CD14-positive monocyte (primary cell): ENCODE measurements around the gene SMG6. TPM values are rescaled to one million over a fixed set of nuclear protein-coding genes. Genes with fewer than 3 reads are reported as not detected.
A peak's percentile ranks its signal among the peaks of the same experiment; 100 is the strongest.

Experiments
- DNase-seq, 3 donors: peaks; one replicate each; pipeline ENCODE4 v3.0.0-alpha.2; 2011 to 2022
- H2AFZ ChIP-seq: 2 replicates; pipeline ENCODE4 v1.6.0; 2012; ENCODE audit warnings: mild to moderate bottlenecking, low read depth, low read length, inconsistent platforms; ENCODE audit not compliant: insufficient read depth, poor library complexity, severe bottlenecking
- H3K27ac ChIP-seq, 2 donors: 1 replicate in 1 of 2; 2 replicates in 1 of 2; pipeline ENCODE4 v1.5.1; 2012 to 2013; ENCODE audit warnings: low read length in 2 of 2, control low read depth in 1 of 2, inconsistent platforms in 1 of 2, low read depth in 1 of 2, mild to moderate bottlenecking in 1 of 2
- H3K27me3 ChIP-seq, 2 donors: one replicate each; pipeline versions ENCODE4 v1.6.0 to v1.6.1; 2011 to 2013; ENCODE audit warnings: low read length in 2 of 2; ENCODE audit not compliant: control insufficient read depth in 2 of 2, insufficient read depth in 2 of 2
- H3K36me3 ChIP-seq, 2 donors: replicated peaks in 1 of 2; 1 replicate in 1 of 2; 2 replicates in 1 of 2; pipeline versions ENCODE4 v1.5.1 to v1.6.1; 2012 to 2013; ENCODE audit warnings: low read length in 2 of 2, control low read depth in 1 of 2, inconsistent platforms in 1 of 2, mild to moderate bottlenecking in 1 of 2; ENCODE audit not compliant: insufficient read depth in 2 of 2, control insufficient read depth in 1 of 2
- H3K4me1 ChIP-seq, 2 donors: 1 replicate in 1 of 2; 2 replicates in 1 of 2; pipeline versions ENCODE4 v1.5.1 to v1.6.1; 2012 to 2013; ENCODE audit warnings: low read length in 2 of 2, control low read depth in 1 of 2, inconsistent platforms in 1 of 2, mild to moderate bottlenecking in 1 of 2, moderate library complexity in 1 of 2; ENCODE audit not compliant: insufficient read depth in 2 of 2, control insufficient read depth in 1 of 2
- H3K4me2 ChIP-seq: replicated peaks from 2 replicates; pipeline ENCODE3; 2012; ENCODE audit warnings: low read length, moderate library complexity, mild to moderate bottlenecking; ENCODE audit not compliant: poor library complexity, severe bottlenecking; ENCODE audit errors: extremely low read depth
- H3K4me3 ChIP-seq, 3 experiments: fragments of 200-600 bp in 1 of 3; sonication (generic) in 1 of 3; replicated peaks in 1 of 3; 1 replicate in 2 of 3; 2 replicates in 1 of 3; pipeline ENCODE4 v1.5.1; 2011 to 2013; ENCODE audit warnings: low read length in 3 of 3, mild to moderate bottlenecking in 3 of 3, control low read depth in 2 of 3, low read depth in 2 of 3, inconsistent platforms in 1 of 3, moderate library complexity in 1 of 3
- H3K79me2 ChIP-seq: 2 replicates; pipeline ENCODE4 v1.6.0; 2012; ENCODE audit warnings: mild to moderate bottlenecking, control low read depth, inconsistent platforms, low read length, moderate library complexity; ENCODE audit not compliant: insufficient read depth
- H3K9ac ChIP-seq: 2 replicates; pipeline ENCODE4 v1.6.0; 2017; ENCODE audit warnings: low read length, mild to moderate bottlenecking; ENCODE audit not compliant: insufficient read depth, poor library complexity, severe bottlenecking
- H3K9me3 ChIP-seq, 2 donors: replicated peaks in 1 of 2; 1 replicate in 1 of 2; 2 replicates in 1 of 2; pipeline versions ENCODE4 v1.5.1 to v1.6.1; 2012 to 2013; ENCODE audit warnings: low read length in 2 of 2, control low read depth in 1 of 2; ENCODE audit not compliant: control insufficient read depth in 1 of 2, insufficient read depth in 1 of 2
- H4K20me1 ChIP-seq: 2 replicates; pipeline ENCODE4 v1.6.0; 2012; ENCODE audit warnings: mild to moderate bottlenecking, low read length, control low read depth, moderate library complexity; ENCODE audit not compliant: insufficient read depth
- H3K27ac Mint-ChIP-seq, 7 donors: one replicate each; pipeline ENCODE4 v1.8.0; 2020; ENCODE audit warnings: mild to moderate bottlenecking in 7 of 7, mixed read lengths in 7 of 7, moderate library complexity in 6 of 7, inconsistent platforms in 2 of 7
- H3K27me3 Mint-ChIP-seq, 3 donors: one replicate each; pipeline ENCODE4 v1.8.0; 2021 to 2022; ENCODE audit warnings: low read depth in 3 of 3, mild to moderate bottlenecking in 3 of 3, mixed read lengths in 3 of 3, moderate library complexity in 3 of 3, inconsistent platforms in 1 of 3
- H3K36me3 Mint-ChIP-seq, 2 donors: one replicate each; pipeline ENCODE4 v1.8.0; 2020; ENCODE audit warnings: mixed read lengths in 2 of 2, inconsistent platforms in 1 of 2, mild to moderate bottlenecking in 1 of 2
- H3K4me1 Mint-ChIP-seq: one replicate; pipeline ENCODE4 v1.8.0; 2020; ENCODE audit warnings: mild to moderate bottlenecking, mixed read lengths
- H3K4me3 Mint-ChIP-seq, 2 donors: one replicate each; pipeline ENCODE4 v1.8.0; 2020; ENCODE audit warnings: mild to moderate bottlenecking in 2 of 2, mixed read lengths in 2 of 2, moderate library complexity in 1 of 2
- H3K9me3 Mint-ChIP-seq, 7 donors: one replicate each; pipeline ENCODE4 v1.8.0; 2020 to 2022; ENCODE audit warnings: mixed read lengths in 7 of 7, mild to moderate bottlenecking in 6 of 7, moderate library complexity in 6 of 7, inconsistent platforms in 2 of 7
- WGBS: methylation state at CpG from one replicate; pipeline ENCODE4 v1.1.5; 2013; ENCODE audit warnings: missing lambda C conversion rate; ENCODE audit not compliant: insufficient coverage; 5-methylcytosine and 5-hydroxymethylcytosine counted together
- intact Hi-C, 2 donors: fragments of 100-400 bp; cut with micrococcal nuclease; formaldehyde crosslinking; loops; one replicate each; pipeline versions ENCODE4 v1.15.0 to v1.15.1; 2023
- polyA plus RNA-seq, 3 donors: library from polyadenylated mRNA; depleted of rRNA in 1 of 3; unstranded in 2 of 3; stranded (reverse) in 1 of 3; fragments of 300-500 nt in 2 of 3; fragments of >200 nt in 1 of 3; fragmentation: Illumina TruSeq in 2 of 3; gene quantifications; 1 replicate in 2 of 3; 2 replicates in 1 of 3; pipeline ENCODE4 v1.2.3, GENCODE V29; 2012 to 2021
- TF ChIP-seq, protein P1 (sequence below): fragments of 200-600 bp; IDR thresholded peaks from one replicate; pipeline ENCODE4 v1.8.0; 2022; ENCODE audit warnings: antibody characterized with exemption, mild to moderate bottlenecking

SMG6 gene
- polyA plus RNA-seq, 3 donors = 0.67 to 7.1 (median 1.1) TPM

GRCh38 chr17:2336852-2337543, 33.4 kb upstream of the SMG6 start, which contains the start of gene SGSM2:
Gene SGSM2, plus strand, starts transcription at chr17:2337501. Its CDS starts 188 bp downstream, at chr17:2337689.
- Mint-ChIP-seq H3K27me3 (peaks cover 0 to 4% (median 0%) of the 10 kb centered on the region in 3 donors), H3K4me3 (peak within 1 kb of the TSS; percentile 95 to 97), H3K36me3 (peaks cover 4 to 5% of the 10 kb centered on the region in 2 donors), H3K9me3 (no peaks in the 10 kb centered on the region), H3K4me1 (peaks cover 15% of the 10 kb centered on the region), H3K27ac (peak within 1 kb of the TSS; percentile 69 to 94 (median 86))
- TF ChIP-seq, protein P1, sequence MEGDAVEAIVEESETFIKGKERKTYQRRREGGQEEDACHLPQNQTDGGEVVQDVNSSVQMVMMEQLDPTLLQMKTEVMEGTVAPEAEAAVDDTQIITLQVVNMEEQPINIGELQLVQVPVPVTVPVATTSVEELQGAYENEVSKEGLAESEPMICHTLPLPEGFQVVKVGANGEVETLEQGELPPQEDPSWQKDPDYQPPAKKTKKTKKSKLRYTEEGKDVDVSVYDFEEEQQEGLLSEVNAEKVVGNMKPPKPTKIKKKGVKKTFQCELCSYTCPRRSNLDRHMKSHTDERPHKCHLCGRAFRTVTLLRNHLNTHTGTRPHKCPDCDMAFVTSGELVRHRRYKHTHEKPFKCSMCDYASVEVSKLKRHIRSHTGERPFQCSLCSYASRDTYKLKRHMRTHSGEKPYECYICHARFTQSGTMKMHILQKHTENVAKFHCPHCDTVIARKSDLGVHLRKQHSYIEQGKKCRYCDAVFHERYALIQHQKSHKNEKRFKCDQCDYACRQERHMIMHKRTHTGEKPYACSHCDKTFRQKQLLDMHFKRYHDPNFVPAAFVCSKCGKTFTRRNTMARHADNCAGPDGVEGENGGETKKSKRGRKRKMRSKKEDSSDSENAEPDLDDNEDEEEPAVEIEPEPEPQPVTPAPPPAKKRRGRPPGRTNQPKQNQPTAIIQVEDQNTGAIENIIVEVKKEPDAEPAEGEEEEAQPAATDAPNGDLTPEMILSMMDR = no peak
- peak within 1 kb of the TSS; percentile 96 for H2AFZ ChIP-seq
- H3K79me2 ChIP-seq = peaks cover 18% of the 10 kb centered on the region
- WGBS = under 1% methylated on average over 77 of the region's 77 CpGs
- H3K4me1 ChIP-seq = peaks cover 20 to 25% of the 10 kb centered on the region in 2 donors
- peaks cover 30 to 37% of the 10 kb centered on the region in 2 donors for H3K36me3 ChIP-seq
- intact Hi-C loops = loop anchor here in 1 of 2 donors (5.0 kb wide), 1 partner anchor 35 kb away; the partner anchor contains the start of genes SMG6 and SRR
- no peaks in the 10 kb centered on the region for H3K27me3 ChIP-seq
- peak within 1 kb of the TSS; percentile 100 for H3K4me2 ChIP-seq
- H3K27ac ChIP-seq = peak within 1 kb of the TSS; percentile 34 to 73
- H4K20me1 ChIP-seq = peaks cover 6% of the 10 kb centered on the region
- H3K4me3 ChIP-seq = peak within 1 kb of the TSS; percentile 84 to 91 (median 88)
- H3K9me3 ChIP-seq = no peaks in the 10 kb centered on the region
- H3K9ac ChIP-seq = peak within 1 kb of the TSS; percentile 74
- peak in 1 of 3 donors; percentile 19 for DNase-seq

DNA sequence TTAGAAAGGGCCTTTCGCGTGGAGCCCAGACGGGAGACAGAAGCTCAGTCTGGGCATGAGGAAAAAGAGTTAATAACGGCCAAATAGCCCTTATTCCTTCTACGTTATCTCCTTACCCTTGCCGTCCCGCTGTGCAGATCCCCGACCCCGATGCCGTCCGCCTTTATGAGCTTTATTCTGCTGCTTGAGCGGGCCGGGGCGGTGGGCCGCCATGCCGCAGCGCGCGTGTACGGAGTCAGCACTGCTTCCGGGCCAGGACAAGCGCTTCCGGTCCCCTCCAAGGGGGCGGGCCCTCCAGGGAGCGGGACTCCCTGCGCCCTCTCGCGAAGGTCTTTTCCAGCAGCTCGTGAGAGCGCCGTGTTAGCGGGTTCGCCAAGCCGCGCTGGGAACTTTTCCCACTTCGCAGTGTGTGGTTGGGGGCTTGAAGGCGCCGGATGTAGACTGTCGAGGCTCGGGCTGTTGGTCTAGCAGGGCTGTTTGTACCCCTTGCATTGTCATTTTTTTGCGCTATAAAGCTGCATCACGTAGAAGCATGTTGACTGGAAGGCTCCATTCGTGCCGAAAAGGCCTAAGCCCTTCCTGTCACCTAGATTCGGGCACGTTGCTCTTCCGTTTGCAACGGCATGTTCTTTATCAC, 32.7 kb upstream of the SMG6 start, which contains the start of gene TSR1:
TSS of gene TSR1 (minus strand) at position 243 of the 637 bp plus-strand sequence. CDS start at position 213, 30 bp downstream.
- DNase-seq = peak; percentile 74 to 87 (median 82)
- H3K9me3 ChIP-seq = no peaks in the 10 kb centered on the region
- no peaks in the 10 kb centered on the region for H3K9me3 Mint-ChIP-seq
- H3K4me3 ChIP-seq = peak within 1 kb of the TSS; percentile 84 to 91 (median 88)
- H3K36me3 ChIP-seq = peaks cover 36 to 39% of the 10 kb centered on the region in 2 donors
- intact Hi-C loops = loop anchor here in 1 of 2 donors (5.0 kb wide), 1 partner anchor 34 kb away; the partner anchor contains the start of genes SMG6 and SRR
- peak within 1 kb of the TSS; percentile 70 to 94 (median 86) for H3K27ac Mint-ChIP-seq
- peak within 1 kb of the TSS; percentile 34 to 73 for H3K27ac ChIP-seq
- peak within 1 kb of the TSS; percentile 95 to 97 for H3K4me3 Mint-ChIP-seq
- TF ChIP-seq, protein P1 = peak; percentile 17
- peak within 1 kb of the TSS; percentile 100 for H3K4me2 ChIP-seq
- no peaks in the 10 kb centered on the region for H3K36me3 Mint-ChIP-seq
- no peaks in the 10 kb centered on the region for H3K27me3 ChIP-seq
- H3K4me1 Mint-ChIP-seq = peaks cover 15% of the 10 kb centered on the region
- WGBS = under 1% methylated on average over 44 of the region's 48 CpGs
- peaks cover 18% of the 10 kb centered on the region for H3K79me2 ChIP-seq
- H3K4me1 ChIP-seq = peaks cover 20 to 25% of the 10 kb centered on the region in 2 donors
- peak within 1 kb of the TSS; percentile 74 for H3K9ac ChIP-seq
- peak within 1 kb of the TSS; percentile 96 for H2AFZ ChIP-seq
- H3K27me3 Mint-ChIP-seq = peaks cover 0 to 4% (median 0%) of the 10 kb centered on the region in 3 donors
- peaks cover 6% of the 10 kb centered on the region for H4K20me1 ChIP-seq
